CD14-positive monocyte (primary cell): ENCODE results near the gene COX7A2. TPM values are rescaled to one million over a fixed set of nuclear protein-coding genes. Genes with fewer than 3 reads are reported as not detected.

Source experiments
- DNase-seq, 3 donors: peaks; one replicate each; pipeline ENCODE4 v3.0.0-alpha.2; 2011 to 2022
- H2AFZ ChIP-seq: 2 replicates; pipeline ENCODE4 v1.6.0; 2012; ENCODE audit warnings: mild to moderate bottlenecking, low read depth, low read length, inconsistent platforms; ENCODE audit not compliant: insufficient read depth, poor library complexity, severe bottlenecking
- H3K27ac ChIP-seq, 2 donors: 1 replicate in 1 of 2; 2 replicates in 1 of 2; pipeline ENCODE4 v1.5.1; 2012 to 2013; ENCODE audit warnings: low read length in 2 of 2, control low read depth in 1 of 2, inconsistent platforms in 1 of 2, low read depth in 1 of 2, mild to moderate bottlenecking in 1 of 2
- H3K27me3 ChIP-seq, 2 donors: one replicate each; pipeline versions ENCODE4 v1.6.0 to v1.6.1; 2011 to 2013; ENCODE audit warnings: low read length in 2 of 2; ENCODE audit not compliant: control insufficient read depth in 2 of 2, insufficient read depth in 2 of 2
- H3K36me3 ChIP-seq, 2 donors: replicated peaks in 1 of 2; 1 replicate in 1 of 2; 2 replicates in 1 of 2; pipeline versions ENCODE4 v1.5.1 to v1.6.1; 2012 to 2013; ENCODE audit warnings: low read length in 2 of 2, control low read depth in 1 of 2, inconsistent platforms in 1 of 2, mild to moderate bottlenecking in 1 of 2; ENCODE audit not compliant: insufficient read depth in 2 of 2, control insufficient read depth in 1 of 2
- H3K4me1 ChIP-seq, 2 donors: 1 replicate in 1 of 2; 2 replicates in 1 of 2; pipeline versions ENCODE4 v1.5.1 to v1.6.1; 2012 to 2013; ENCODE audit warnings: low read length in 2 of 2, control low read depth in 1 of 2, inconsistent platforms in 1 of 2, mild to moderate bottlenecking in 1 of 2, moderate library complexity in 1 of 2; ENCODE audit not compliant: insufficient read depth in 2 of 2, control insufficient read depth in 1 of 2
- H3K4me2 ChIP-seq: replicated peaks from 2 replicates; pipeline ENCODE3; 2012; ENCODE audit warnings: low read length, moderate library complexity, mild to moderate bottlenecking; ENCODE audit not compliant: poor library complexity, severe bottlenecking; ENCODE audit errors: extremely low read depth
- H3K4me3 ChIP-seq, 3 experiments: fragments of 200-600 bp in 1 of 3; sonication (generic) in 1 of 3; replicated peaks in 1 of 3; 1 replicate in 2 of 3; 2 replicates in 1 of 3; pipeline ENCODE4 v1.5.1; 2011 to 2013; ENCODE audit warnings: low read length in 3 of 3, mild to moderate bottlenecking in 3 of 3, control low read depth in 2 of 3, low read depth in 2 of 3, inconsistent platforms in 1 of 3, moderate library complexity in 1 of 3
- H3K79me2 ChIP-seq: 2 replicates; pipeline ENCODE4 v1.6.0; 2012; ENCODE audit warnings: mild to moderate bottlenecking, control low read depth, inconsistent platforms, low read length, moderate library complexity; ENCODE audit not compliant: insufficient read depth
- H3K9ac ChIP-seq: 2 replicates; pipeline ENCODE4 v1.6.0; 2017; ENCODE audit warnings: low read length, mild to moderate bottlenecking; ENCODE audit not compliant: insufficient read depth, poor library complexity, severe bottlenecking
- H3K9me3 ChIP-seq, 2 donors: replicated peaks in 1 of 2; 1 replicate in 1 of 2; 2 replicates in 1 of 2; pipeline versions ENCODE4 v1.5.1 to v1.6.1; 2012 to 2013; ENCODE audit warnings: low read length in 2 of 2, control low read depth in 1 of 2; ENCODE audit not compliant: control insufficient read depth in 1 of 2, insufficient read depth in 1 of 2
- H4K20me1 ChIP-seq: 2 replicates; pipeline ENCODE4 v1.6.0; 2012; ENCODE audit warnings: mild to moderate bottlenecking, low read length, control low read depth, moderate library complexity; ENCODE audit not compliant: insufficient read depth
- H3K27ac Mint-ChIP-seq, 7 donors: one replicate each; pipeline ENCODE4 v1.8.0; 2020; ENCODE audit warnings: mild to moderate bottlenecking in 7 of 7, mixed read lengths in 7 of 7, moderate library complexity in 6 of 7, inconsistent platforms in 2 of 7
- H3K27me3 Mint-ChIP-seq, 3 donors: one replicate each; pipeline ENCODE4 v1.8.0; 2021 to 2022; ENCODE audit warnings: low read depth in 3 of 3, mild to moderate bottlenecking in 3 of 3, mixed read lengths in 3 of 3, moderate library complexity in 3 of 3, inconsistent platforms in 1 of 3
- H3K36me3 Mint-ChIP-seq, 2 donors: one replicate each; pipeline ENCODE4 v1.8.0; 2020; ENCODE audit warnings: mixed read lengths in 2 of 2, inconsistent platforms in 1 of 2, mild to moderate bottlenecking in 1 of 2
- H3K4me1 Mint-ChIP-seq: one replicate; pipeline ENCODE4 v1.8.0; 2020; ENCODE audit warnings: mild to moderate bottlenecking, mixed read lengths
- H3K4me3 Mint-ChIP-seq, 2 donors: one replicate each; pipeline ENCODE4 v1.8.0; 2020; ENCODE audit warnings: mild to moderate bottlenecking in 2 of 2, mixed read lengths in 2 of 2, moderate library complexity in 1 of 2
- H3K9me3 Mint-ChIP-seq, 7 donors: one replicate each; pipeline ENCODE4 v1.8.0; 2020 to 2022; ENCODE audit warnings: mixed read lengths in 7 of 7, mild to moderate bottlenecking in 6 of 7, moderate library complexity in 6 of 7, inconsistent platforms in 2 of 7
- CTCF ChIP-seq: fragments of 200-600 bp; IDR thresholded peaks from one replicate; pipeline ENCODE4 v1.8.0; 2022; ENCODE audit warnings: antibody characterized with exemption, mild to moderate bottlenecking
- WGBS: methylation state at CpG from one replicate; pipeline ENCODE4 v1.1.5; 2013; ENCODE audit warnings: missing lambda C conversion rate; ENCODE audit not compliant: insufficient coverage; 5-methylcytosine and 5-hydroxymethylcytosine counted together
- intact Hi-C, 2 donors: fragments of 100-400 bp; cut with micrococcal nuclease; formaldehyde crosslinking; loops; one replicate each; pipeline versions ENCODE4 v1.15.0 to v1.15.1; 2023
- polyA plus RNA-seq, 3 donors: library from polyadenylated mRNA; depleted of rRNA in 1 of 3; unstranded in 2 of 3; stranded (reverse) in 1 of 3; fragments of 300-500 nt in 2 of 3; fragments of >200 nt in 1 of 3; fragmentation: Illumina TruSeq in 2 of 3; gene quantifications; 1 replicate in 2 of 3; 2 replicates in 1 of 3; pipeline ENCODE4 v1.2.3, GENCODE V29; 2012 to 2021

COX7A2 gene
- polyA plus RNA-seq, 3 donors, result 175 to 846 (median 798) TPM

GRCh38 chr6:75290136-75290945, 46.7 kb upstream of the COX7A2 start:
- no peak overlapping the region for H3K27ac ChIP-seq
- no peak overlapping the region for H3K4me2 ChIP-seq
- intact Hi-C loops, result no loop called here
- H3K27me3 Mint-ChIP-seq, result no peaks in the 10 kb centered on the region
- H3K9me3 Mint-ChIP-seq, result no peaks in the 10 kb centered on the region
- no peak overlapping the region for H2AFZ ChIP-seq
- no peak overlapping the region for H3K9ac ChIP-seq
- no peak overlapping the region for H3K4me3 Mint-ChIP-seq
- H3K4me3 ChIP-seq, result no peak overlapping the region
- no peak for DNase-seq
- H3K36me3 ChIP-seq, result no peaks in the 10 kb centered on the region
- H3K27ac Mint-ChIP-seq, result no peak overlapping the region
- H3K9me3 ChIP-seq, result no peaks in the 10 kb centered on the region
- no peak for TF ChIP-seq CTCF
- no peaks in the 10 kb centered on the region for H3K27me3 ChIP-seq
- no peaks in the 10 kb centered on the region for H4K20me1 ChIP-seq
- peaks cover 21% of the 10 kb centered on the region for H3K4me1 Mint-ChIP-seq
- H3K79me2 ChIP-seq, result peaks cover 22% of the 10 kb centered on the region
- peaks cover 2 to 10% of the 10 kb centered on the region in 2 donors for H3K36me3 Mint-ChIP-seq
- WGBS, result 82% methylated on average over 3 of the region's 7 CpGs
- H3K4me1 ChIP-seq, result peaks cover 3 to 23% of the 10 kb centered on the region in 2 donors

- no CpG with 5 or more reads among the region's 1 CpG for WGBS
- DNase-seq, result no peak
- Histone ChIP-seq H3K4me3 (no peak overlapping the region), H3K4me2 (no peak overlapping the region), H4K20me1 (peaks cover 6% of the 10 kb centered on the region), H3K4me1 (peaks cover 7 to 35% of the 10 kb centered on the region in 2 donors), H3K27me3 (no peaks in the 10 kb centered on the region), H3K27ac (no peak overlapping the region), H3K9ac (no peak overlapping the region), H3K79me2 (peaks cover 39% of the 10 kb centered on the region), H3K9me3 (no peaks in the 10 kb centered on the region), H3K36me3 (no peaks in the 10 kb centered on the region), H2AFZ (no peak overlapping the region)
- no peaks in the 10 kb centered on the region for H3K27me3 Mint-ChIP-seq
- H3K27ac Mint-ChIP-seq, result no peak overlapping the region
- H3K4me3 Mint-ChIP-seq, result no peak overlapping the region
- intact Hi-C loops, result loop anchor here in 1 of 2 donors (10.0 kb wide), 1 partner anchor 317 kb away; the partner anchor contains the start of gene SENP6
- no peaks in the 10 kb centered on the region for H3K9me3 Mint-ChIP-seq
- TF ChIP-seq CTCF, result no peak
- H3K36me3 Mint-ChIP-seq, result peaks cover 2 to 10% of the 10 kb centered on the region in 2 donors
- H3K4me1 Mint-ChIP-seq, result peaks cover 21% of the 10 kb centered on the region
Observed at GRCh38 chr6:75288023-75288422, 44.4 kb upstream of the COX7A2 start.
